Neural cell (in vitro differentiated cells): ENCODE results near the gene HSPB7. TPM values are rescaled to one million over a fixed set of nuclear protein-coding genes. Genes with fewer than 3 reads are reported as not detected.

ENCODE experiments used
- H2AFZ ChIP-seq: fragments of 200-600, 300-800 bp; sonication (generic), shearing (Covaris generic); 2 replicates; pipeline ENCODE4 v1.6.0; 2014; ENCODE audit warnings: low read depth, mild to moderate bottlenecking, antibody characterized with exemption, low read length, moderate library complexity
- H3F3A ChIP-seq: fragments of 200-600 bp; shearing (Covaris generic); 2 replicates; pipeline ENCODE4 v1.6.1; 2016; ENCODE audit warnings: mild to moderate bottlenecking, moderate library complexity, mixed read lengths, antibody characterized with exemption, low read length; ENCODE audit not compliant: insufficient read depth, poor library complexity, severe bottlenecking
- H3K27ac ChIP-seq: fragments of 200-600, 300-800 bp; sonication (generic), shearing (Covaris generic); 2 replicates; pipeline ENCODE4 v1.5.1; 2014; ENCODE audit warnings: mild to moderate bottlenecking, low read length, moderate library complexity
- H3K27me3 ChIP-seq: fragments of 300-800, 200-600 bp; sonication (generic), shearing (Covaris generic); 2 replicates; pipeline ENCODE4 v1.6.0; 2014; ENCODE audit warnings: mild to moderate bottlenecking, low read depth, low read length, moderate library complexity; ENCODE audit not compliant: insufficient read depth
- H3K36me3 ChIP-seq: fragments of 300-800, 200-600 bp; sonication (generic), shearing (Covaris generic); 2 replicates; pipeline ENCODE4 v1.5.1; 2014; ENCODE audit warnings: mild to moderate bottlenecking, antibody characterized with exemption, low read length, moderate library complexity; ENCODE audit not compliant: insufficient read depth
- H3K4me2 ChIP-seq: fragments of 300-800, 200-600 bp; sonication (generic), shearing (Covaris generic); 2 replicates; pipeline ENCODE4 v1.6.0; 2014; ENCODE audit warnings: mild to moderate bottlenecking, low read length
- H3K4me3 ChIP-seq: fragments of 300-800, 200-600 bp; sonication (generic), shearing (Covaris generic); 2 replicates; pipeline ENCODE4 v1.5.1; 2014; ENCODE audit warnings: mild to moderate bottlenecking, low read length, moderate library complexity
- H3K79me2 ChIP-seq: fragments of 200-600 bp; shearing (Covaris generic); replicated peaks from 2 replicates; pipeline ENCODE4 v1.6.0; 2014; ENCODE audit warnings: mild to moderate bottlenecking, low read length, moderate library complexity; ENCODE audit not compliant: insufficient read depth
- H3K9ac ChIP-seq: fragments of 300-800, 200-600 bp; sonication (generic), shearing (Covaris generic); 2 replicates; pipeline ENCODE4 v1.6.1; 2016; ENCODE audit warnings: mild to moderate bottlenecking, low read length, mixed read lengths
- H3K9me2 ChIP-seq: fragments of 200-600 bp; shearing (Covaris generic); 2 replicates; pipeline ENCODE4 v1.6.1; 2016; ENCODE audit warnings: mild to moderate bottlenecking, low read length, mixed read lengths; ENCODE audit not compliant: insufficient read depth
- H3K9me3 ChIP-seq: fragments of 200-600, 300-800 bp; sonication (generic), shearing (Covaris generic); 2 replicates; pipeline ENCODE4 v1.6.1; 2016; ENCODE audit warnings: mild to moderate bottlenecking, mixed run types, low read length, moderate library complexity, mixed read lengths
- H4K20me1 ChIP-seq: fragments of 200-600 bp; shearing (Covaris generic); 2 replicates; pipeline ENCODE4 v1.6.1; 2016; ENCODE audit warnings: mild to moderate bottlenecking, mixed run types; ENCODE audit not compliant: insufficient read depth
- EP300 ChIP-seq: fragments of 450-650 bp; conservative IDR thresholded peaks from 2 replicates; pipeline ENCODE4 v1.6.1; 2014; ENCODE audit warnings: antibody characterized with exemption, mild to moderate bottlenecking, moderate library complexity; ENCODE audit not compliant: poor library complexity, severe bottlenecking
- EZH2 ChIP-seq: fragments of 200-600, 300-800 bp; shearing (Covaris generic), sonication (generic); IDR thresholded peaks from 2 replicates; pipeline ENCODE4 v1.6.1; 2014; ENCODE audit warnings: antibody characterized with exemption, low read length, borderline replicate concordance, mild to moderate bottlenecking; ENCODE audit not compliant: insufficient read depth, poor library complexity, severe bottlenecking
- MXI1 ChIP-seq: fragments of 450-650 bp; conservative IDR thresholded peaks from 2 replicates; pipeline ENCODE4 v1.6.1; 2014; ENCODE audit warnings: antibody characterized with exemption, mild to moderate bottlenecking; ENCODE audit not compliant: poor library complexity, severe bottlenecking
- POLR2AphosphoS5 ChIP-seq: IDR thresholded peaks from 2 replicates; pipeline ENCODE4 v1.6.1; 2012
- RAD21 ChIP-seq: fragments of 450-650 bp; conservative IDR thresholded peaks from 2 replicates; pipeline ENCODE4 v1.6.1; 2014; ENCODE audit warnings: antibody characterized with exemption, mild to moderate bottlenecking, moderate library complexity
- SMC3 ChIP-seq: fragments of 450-650 bp; conservative IDR thresholded peaks from 2 replicates; pipeline ENCODE4 v1.6.1; 2014; ENCODE audit warnings: antibody characterized with exemption, mild to moderate bottlenecking, moderate library complexity; ENCODE audit not compliant: poor library complexity
- TAF1 ChIP-seq: IDR thresholded peaks from 2 replicates; pipeline ENCODE4 v1.6.1; 2012; ENCODE audit warnings: low read depth
- polyA plus RNA-seq: library from polyadenylated mRNA; depleted of rRNA; stranded (reverse); fragments of >200 nt; gene quantifications from 2 replicates; pipeline ENCODE4 v1.2.3, GENCODE V29; 2014
- TF ChIP-seq, protein P1 (sequence below): fragments of 450-650 bp; IDR thresholded peaks from 2 replicates; pipeline ENCODE4 v1.5.1; 2014; ENCODE audit warnings: antibody characterized with exemption, mild to moderate bottlenecking, moderate library complexity; ENCODE audit not compliant: poor library complexity, severe bottlenecking
- TF ChIP-seq, protein P2 (sequence below): IDR thresholded peaks from 2 replicates; pipeline ENCODE4 v1.6.1; 2012; ENCODE audit warnings: borderline replicate concordance

The HSPB7 gene
- polyA plus RNA-seq, 1 donor from 2014 or later = not detected

DNA sequence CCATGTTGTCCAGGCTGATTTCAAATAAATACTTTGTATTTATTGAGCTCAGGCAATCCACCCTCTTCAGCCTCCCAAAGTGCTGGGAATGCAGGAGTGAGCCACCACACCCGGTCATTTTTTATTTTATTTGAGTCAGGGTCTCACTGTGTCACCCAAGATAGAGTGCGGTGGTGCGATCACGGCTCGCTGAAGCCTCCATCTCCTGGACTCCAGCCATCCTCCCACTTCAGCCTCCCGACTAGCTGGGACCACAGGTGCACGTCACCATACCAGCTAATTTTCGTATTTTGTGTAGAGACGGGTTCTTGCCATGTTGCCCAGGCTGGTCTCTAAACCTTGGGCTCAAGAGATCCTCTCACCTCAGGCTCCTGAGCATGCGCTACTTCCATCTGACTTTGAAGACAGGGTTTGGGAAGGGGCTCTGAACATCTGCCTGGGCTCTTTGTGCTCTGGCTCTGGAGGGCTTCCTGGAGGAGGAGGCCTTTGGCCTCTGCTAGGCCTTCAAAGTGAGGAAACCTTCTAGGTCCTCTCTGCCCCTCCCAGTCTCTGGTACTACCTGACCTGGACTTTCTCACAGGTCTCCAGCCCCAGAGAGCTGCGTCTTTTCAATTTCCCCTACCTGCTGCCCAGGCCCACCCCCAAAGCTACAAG, 5.8 kb downstream of the HSPB7 start:
- no peak overlapping the region for H3K4me3 ChIP-seq
- H3K4me2 ChIP-seq = no peak overlapping the region
- no peaks in the 10 kb centered on the region for H3K27me3 ChIP-seq
- no peak overlapping the region for H3K9ac ChIP-seq
- no peaks in the 10 kb centered on the region for H3K9me2 ChIP-seq
- H3K79me2 ChIP-seq = no peaks in the 10 kb centered on the region
- H3K9me3 ChIP-seq = no peaks in the 10 kb centered on the region
- H3K27ac ChIP-seq = no peak overlapping the region
- TF ChIP-seq MXI1 (no peak), EZH2 (no peak), TAF1 (no peak), POLR2AphosphoS5 (no peak), EP300 (no peak), RAD21 (no peak), SMC3 (no peak)
- TF ChIP-seq, protein P1, sequence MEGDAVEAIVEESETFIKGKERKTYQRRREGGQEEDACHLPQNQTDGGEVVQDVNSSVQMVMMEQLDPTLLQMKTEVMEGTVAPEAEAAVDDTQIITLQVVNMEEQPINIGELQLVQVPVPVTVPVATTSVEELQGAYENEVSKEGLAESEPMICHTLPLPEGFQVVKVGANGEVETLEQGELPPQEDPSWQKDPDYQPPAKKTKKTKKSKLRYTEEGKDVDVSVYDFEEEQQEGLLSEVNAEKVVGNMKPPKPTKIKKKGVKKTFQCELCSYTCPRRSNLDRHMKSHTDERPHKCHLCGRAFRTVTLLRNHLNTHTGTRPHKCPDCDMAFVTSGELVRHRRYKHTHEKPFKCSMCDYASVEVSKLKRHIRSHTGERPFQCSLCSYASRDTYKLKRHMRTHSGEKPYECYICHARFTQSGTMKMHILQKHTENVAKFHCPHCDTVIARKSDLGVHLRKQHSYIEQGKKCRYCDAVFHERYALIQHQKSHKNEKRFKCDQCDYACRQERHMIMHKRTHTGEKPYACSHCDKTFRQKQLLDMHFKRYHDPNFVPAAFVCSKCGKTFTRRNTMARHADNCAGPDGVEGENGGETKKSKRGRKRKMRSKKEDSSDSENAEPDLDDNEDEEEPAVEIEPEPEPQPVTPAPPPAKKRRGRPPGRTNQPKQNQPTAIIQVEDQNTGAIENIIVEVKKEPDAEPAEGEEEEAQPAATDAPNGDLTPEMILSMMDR = no peak
- TF ChIP-seq, protein P2, sequence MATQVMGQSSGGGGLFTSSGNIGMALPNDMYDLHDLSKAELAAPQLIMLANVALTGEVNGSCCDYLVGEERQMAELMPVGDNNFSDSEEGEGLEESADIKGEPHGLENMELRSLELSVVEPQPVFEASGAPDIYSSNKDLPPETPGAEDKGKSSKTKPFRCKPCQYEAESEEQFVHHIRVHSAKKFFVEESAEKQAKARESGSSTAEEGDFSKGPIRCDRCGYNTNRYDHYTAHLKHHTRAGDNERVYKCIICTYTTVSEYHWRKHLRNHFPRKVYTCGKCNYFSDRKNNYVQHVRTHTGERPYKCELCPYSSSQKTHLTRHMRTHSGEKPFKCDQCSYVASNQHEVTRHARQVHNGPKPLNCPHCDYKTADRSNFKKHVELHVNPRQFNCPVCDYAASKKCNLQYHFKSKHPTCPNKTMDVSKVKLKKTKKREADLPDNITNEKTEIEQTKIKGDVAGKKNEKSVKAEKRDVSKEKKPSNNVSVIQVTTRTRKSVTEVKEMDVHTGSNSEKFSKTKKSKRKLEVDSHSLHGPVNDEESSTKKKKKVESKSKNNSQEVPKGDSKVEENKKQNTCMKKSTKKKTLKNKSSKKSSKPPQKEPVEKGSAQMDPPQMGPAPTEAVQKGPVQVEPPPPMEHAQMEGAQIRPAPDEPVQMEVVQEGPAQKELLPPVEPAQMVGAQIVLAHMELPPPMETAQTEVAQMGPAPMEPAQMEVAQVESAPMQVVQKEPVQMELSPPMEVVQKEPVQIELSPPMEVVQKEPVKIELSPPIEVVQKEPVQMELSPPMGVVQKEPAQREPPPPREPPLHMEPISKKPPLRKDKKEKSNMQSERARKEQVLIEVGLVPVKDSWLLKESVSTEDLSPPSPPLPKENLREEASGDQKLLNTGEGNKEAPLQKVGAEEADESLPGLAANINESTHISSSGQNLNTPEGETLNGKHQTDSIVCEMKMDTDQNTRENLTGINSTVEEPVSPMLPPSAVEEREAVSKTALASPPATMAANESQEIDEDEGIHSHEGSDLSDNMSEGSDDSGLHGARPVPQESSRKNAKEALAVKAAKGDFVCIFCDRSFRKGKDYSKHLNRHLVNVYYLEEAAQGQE = no peak
- H3K36me3 ChIP-seq = no peaks in the 10 kb centered on the region
- H2AFZ ChIP-seq = no peak overlapping the region
- H4K20me1 ChIP-seq = no peaks in the 10 kb centered on the region
- no peaks in the 10 kb centered on the region for H3F3A ChIP-seq

DNA sequence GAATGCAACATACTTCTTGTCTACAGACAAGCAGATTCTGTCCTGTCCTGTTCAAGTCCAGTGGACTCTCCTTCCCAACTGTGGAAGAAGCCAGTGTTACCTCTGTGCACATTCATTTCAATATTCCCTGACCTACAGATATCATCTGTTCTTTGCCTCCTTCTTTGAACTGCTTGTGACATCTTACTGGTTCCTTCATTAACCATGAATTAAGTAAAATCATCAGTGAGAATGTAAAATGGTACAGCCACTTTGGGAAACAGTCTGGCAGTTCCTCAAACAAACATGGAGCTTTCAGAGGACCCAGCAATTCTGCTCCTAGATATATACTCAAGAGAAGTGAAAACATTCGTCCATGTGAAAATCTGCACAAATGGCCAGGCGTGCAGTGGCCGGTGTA, 7.0 kb downstream of the HSPB7 start:
- Histone ChIP-seq H3K36me3 (no peaks in the 10 kb centered on the region), H3K9me2 (no peaks in the 10 kb centered on the region), H3K9ac (no peak overlapping the region), H3F3A (no peaks in the 10 kb centered on the region), H3K79me2 (no peaks in the 10 kb centered on the region), H3K4me3 (no peak overlapping the region), H4K20me1 (no peaks in the 10 kb centered on the region), H3K27me3 (no peaks in the 10 kb centered on the region), H3K9me3 (no peaks in the 10 kb centered on the region), H2AFZ (no peak overlapping the region), H3K4me2 (no peak overlapping the region), H3K27ac (no peak overlapping the region)
- TF ChIP-seq TAF1 (no peak), EP300 (no peak), RAD21 (no peak), MXI1 (no peak), SMC3 (no peak), POLR2AphosphoS5 (no peak), EZH2 (no peak)
- TF ChIP-seq, protein P1 = no peak
- TF ChIP-seq, protein P2 = no peak
